Endothelial cell of umbilical vein (primary cell): ENCODE measurements around the gene ZNF396.

Source experiments
- EZH2 ChIP-seq: IDR thresholded peaks from 2 replicates; pipeline ENCODE4 v1.6.1; 2012; ENCODE audit warnings: borderline replicate concordance, low read depth, mild to moderate bottlenecking, moderate library complexity, low read length, inconsistent platforms; ENCODE audit not compliant: severe bottlenecking
- FOS ChIP-seq: IDR thresholded peaks from 2 replicates; pipeline ENCODE4 v1.6.1; 2011; ENCODE audit warnings: mild to moderate bottlenecking, low read length, moderate library complexity, borderline replicate concordance; ENCODE audit not compliant: insufficient read depth
- GATA2 ChIP-seq: IDR thresholded peaks from 2 replicates; pipeline ENCODE4 v1.7.0; 2011; ENCODE audit warnings: low read depth, mild to moderate bottlenecking, moderate library complexity, mixed read lengths, low read length; ENCODE audit not compliant: insufficient read length, insufficient read depth
- JUN ChIP-seq: IDR thresholded peaks from 2 replicates; pipeline ENCODE4 v1.6.1; 2011; ENCODE audit warnings: borderline replicate concordance, low read depth; ENCODE audit not compliant: insufficient read length, insufficient read depth
- MAX ChIP-seq: IDR thresholded peaks from 2 replicates; pipeline ENCODE4 v1.6.1; 2011; ENCODE audit not compliant: insufficient read depth, insufficient read length
- MYC ChIP-seq: IDR thresholded peaks from one replicate; pipeline ENCODE4 v1.6.1; 2011; ENCODE audit warnings: mild to moderate bottlenecking, low read depth, low read length
- POLR2A ChIP-seq: IDR thresholded peaks from 2 replicates; pipeline ENCODE4 v1.6.1; 2012; ENCODE audit warnings: low read depth, mild to moderate bottlenecking, control low read depth, low read length
- POLR2AphosphoS5 ChIP-seq: IDR thresholded peaks from 2 replicates; pipeline ENCODE4 v1.6.1; 2012; ENCODE audit warnings: low read depth, mild to moderate bottlenecking, control low read depth, low read length, moderate library complexity; ENCODE audit not compliant: insufficient read depth
- TF ChIP-seq, protein P1 (sequence below), 2 donors: IDR thresholded peaks; 1 replicate in 1 of 2; 2 replicates in 1 of 2; pipeline ENCODE4 v1.5.1; 2011; ENCODE audit warnings: low read length in 2 of 2, mild to moderate bottlenecking in 2 of 2, moderate library complexity in 2 of 2, control low read depth in 1 of 2, inconsistent platforms in 1 of 2, low read depth in 1 of 2; ENCODE audit not compliant: insufficient read depth in 1 of 2; ENCODE audit errors: extremely low read depth in 1 of 2

GRCh38 chr18:35331367-35332087 lies 45.6 kb downstream of the ZNF396 start:
- TF ChIP-seq, protein P1, sequence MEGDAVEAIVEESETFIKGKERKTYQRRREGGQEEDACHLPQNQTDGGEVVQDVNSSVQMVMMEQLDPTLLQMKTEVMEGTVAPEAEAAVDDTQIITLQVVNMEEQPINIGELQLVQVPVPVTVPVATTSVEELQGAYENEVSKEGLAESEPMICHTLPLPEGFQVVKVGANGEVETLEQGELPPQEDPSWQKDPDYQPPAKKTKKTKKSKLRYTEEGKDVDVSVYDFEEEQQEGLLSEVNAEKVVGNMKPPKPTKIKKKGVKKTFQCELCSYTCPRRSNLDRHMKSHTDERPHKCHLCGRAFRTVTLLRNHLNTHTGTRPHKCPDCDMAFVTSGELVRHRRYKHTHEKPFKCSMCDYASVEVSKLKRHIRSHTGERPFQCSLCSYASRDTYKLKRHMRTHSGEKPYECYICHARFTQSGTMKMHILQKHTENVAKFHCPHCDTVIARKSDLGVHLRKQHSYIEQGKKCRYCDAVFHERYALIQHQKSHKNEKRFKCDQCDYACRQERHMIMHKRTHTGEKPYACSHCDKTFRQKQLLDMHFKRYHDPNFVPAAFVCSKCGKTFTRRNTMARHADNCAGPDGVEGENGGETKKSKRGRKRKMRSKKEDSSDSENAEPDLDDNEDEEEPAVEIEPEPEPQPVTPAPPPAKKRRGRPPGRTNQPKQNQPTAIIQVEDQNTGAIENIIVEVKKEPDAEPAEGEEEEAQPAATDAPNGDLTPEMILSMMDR (IDR thresholded peaks at IDR 0.05; ENCODE audit: extremely low read depth in 1 of 2, insufficient read depth in 1 of 2, low read depth in 1 of 2, low read length in 2 of 2): no peak
- TF ChIP-seq POLR2AphosphoS5 (no peak), GATA2 (no peak), POLR2A (no peak), MAX (no peak), EZH2 (no peak), MYC (no peak), JUN (no peak), FOS (no peak)
